ENCODE measurements around the gene ZNF831.

Gene ZNF831

GRCh38 chr20:59305908-59306655 lies 142.5 kb downstream of the ZNF831 start:
- no peak overlapping the region for H3K27ac ChIP-seq (ENCODE audit: low read length)
- TF ChIP-seq CTCF (IDR thresholded peaks at IDR 0.05; ENCODE audit: low read length) (no peak), EZH2phosphoT487 (IDR thresholded peaks at IDR 0.05; ENCODE audit: low read length) (no peak)
- H3K36me3 ChIP-seq (replicated peaks; ENCODE audit: insufficient read depth, low read length), result no peaks in the 10 kb centered on the region
- no peaks in the 10 kb centered on the region for H4K20me1 ChIP-seq (ENCODE audit: insufficient read depth, low read length)
- DNase-seq, result no peak
- H3K9me2 ChIP-seq (replicated peaks; ENCODE audit: insufficient read depth, low read length), result no peaks in the 10 kb centered on the region
- no peak overlapping the region for H3K4me2 ChIP-seq (ENCODE audit: low read depth, low read length)
- H3F3A ChIP-seq (ENCODE audit: insufficient read depth, low read length), result no peaks in the 10 kb centered on the region
- H3K79me2 ChIP-seq (ENCODE audit: low read length), result no peaks in the 10 kb centered on the region
- H2AFZ ChIP-seq (ENCODE audit: low read length), result no peak overlapping the region
- H3K27me3 ChIP-seq (replicated peaks; ENCODE audit: insufficient read depth, low read length), result peaks cover 85% of the 10 kb centered on the region
- no peaks in the 10 kb centered on the region for H3K9me3 ChIP-seq (replicated peaks; ENCODE audit: insufficient read depth, low read length)
- H3K9ac ChIP-seq (ENCODE audit: low read length), result no peak overlapping the region
- no peaks in the 10 kb centered on the region for H3K4me1 ChIP-seq (ENCODE audit: low read length)
- no peak overlapping the region for H3K4me3 ChIP-seq (ENCODE audit: low read length)

- H3K9ac ChIP-seq (ENCODE audit: low read length), result no peak overlapping the region
- no peaks in the 10 kb centered on the region for H3K9me2 ChIP-seq (replicated peaks; ENCODE audit: insufficient read depth, low read length)
- no peak overlapping the region for H2AFZ ChIP-seq (ENCODE audit: low read length)
- no peak for DNase-seq
- peaks cover 90% of the 10 kb centered on the region for H3K27me3 ChIP-seq (replicated peaks; ENCODE audit: insufficient read depth, low read length)
- TF ChIP-seq CTCF (IDR thresholded peaks at IDR 0.05; ENCODE audit: low read length), result no peak
- TF ChIP-seq EZH2 (optimal IDR thresholded peaks at IDR 0.05; ENCODE audit: low read depth, low read length), result no peak
- TF ChIP-seq EZH2phosphoT487 (IDR thresholded peaks at IDR 0.05; ENCODE audit: low read length), result no peak
- H3K4me1 ChIP-seq (ENCODE audit: low read length), result no peaks in the 10 kb centered on the region
- H3F3A ChIP-seq (ENCODE audit: insufficient read depth, low read length), result no peaks in the 10 kb centered on the region
- H3K9me3 ChIP-seq (replicated peaks; ENCODE audit: insufficient read depth, low read length), result no peaks in the 10 kb centered on the region
- no peaks in the 10 kb centered on the region for H3K79me2 ChIP-seq (ENCODE audit: low read length)
- no peaks in the 10 kb centered on the region for H3K36me3 ChIP-seq (replicated peaks; ENCODE audit: insufficient read depth, low read length)
- no peak overlapping the region for H3K27ac ChIP-seq (ENCODE audit: low read length)
- no peak overlapping the region for H3K4me3 ChIP-seq (ENCODE audit: low read length)
- H4K20me1 ChIP-seq (ENCODE audit: insufficient read depth, low read length), result no peaks in the 10 kb centered on the region
- no peak overlapping the region for H3K4me2 ChIP-seq (ENCODE audit: low read depth, low read length)
Observed at GRCh38 chr20:59307270-59307669, 143.6 kb downstream of the ZNF831 start.
